ENCODE data around the gene AOC1.
"Not testable (repeated sequence)": the region's sequence is repeated elsewhere in the genome, so short reads cannot be mapped to it uniquely, and the experiment has no call there.

The AOC1 gene

DNA sequence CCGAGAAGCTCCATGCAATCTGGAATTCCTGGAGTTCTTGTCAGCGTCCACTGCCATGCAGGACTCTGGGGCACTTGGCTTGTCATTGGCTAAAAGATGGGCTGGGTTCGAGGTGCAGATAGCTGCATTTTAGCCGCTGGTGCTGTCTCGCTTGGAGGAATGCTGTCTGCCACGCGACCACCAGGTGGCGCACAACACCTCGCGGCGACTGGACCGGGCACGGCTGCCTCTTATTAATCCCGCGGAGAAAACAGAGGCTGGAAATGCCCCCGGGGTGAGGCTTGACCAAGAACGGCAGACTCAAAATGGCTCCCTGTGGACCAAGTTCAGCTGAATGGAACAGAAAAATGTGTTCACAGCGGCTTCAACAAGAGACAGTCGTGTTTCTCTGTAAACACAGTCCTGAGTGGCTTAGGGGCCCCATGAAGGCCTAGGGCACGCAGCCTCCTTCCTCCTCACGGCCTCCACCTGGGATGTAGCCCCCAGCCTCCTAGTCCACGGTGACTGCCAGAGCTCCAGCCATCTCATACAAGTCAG lies 46.2 kb downstream of the AOC1 start:
- DNase-seq: peak; percentile 14

DNA sequence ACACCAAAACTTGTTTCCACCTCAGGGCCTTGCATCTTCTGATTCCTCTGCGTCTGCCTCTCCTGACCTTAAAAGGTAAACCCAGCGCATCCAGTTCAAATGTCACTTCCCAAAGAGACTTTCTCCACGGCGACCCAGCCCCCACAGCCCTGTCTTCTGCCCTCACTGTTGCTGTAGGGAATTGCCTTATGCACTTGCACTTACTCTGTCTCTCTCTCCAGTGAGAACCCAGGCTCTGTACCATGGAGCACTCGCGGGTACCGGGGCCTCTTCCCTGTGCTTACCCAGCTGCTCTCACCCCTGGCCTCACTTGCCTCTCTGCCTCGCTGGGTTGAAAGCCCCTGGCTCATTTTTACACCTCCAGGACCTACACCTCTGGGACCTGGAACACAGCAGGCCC lies 48.4 kb downstream of the AOC1 start:
- no peak for DNase-seq

DNA sequence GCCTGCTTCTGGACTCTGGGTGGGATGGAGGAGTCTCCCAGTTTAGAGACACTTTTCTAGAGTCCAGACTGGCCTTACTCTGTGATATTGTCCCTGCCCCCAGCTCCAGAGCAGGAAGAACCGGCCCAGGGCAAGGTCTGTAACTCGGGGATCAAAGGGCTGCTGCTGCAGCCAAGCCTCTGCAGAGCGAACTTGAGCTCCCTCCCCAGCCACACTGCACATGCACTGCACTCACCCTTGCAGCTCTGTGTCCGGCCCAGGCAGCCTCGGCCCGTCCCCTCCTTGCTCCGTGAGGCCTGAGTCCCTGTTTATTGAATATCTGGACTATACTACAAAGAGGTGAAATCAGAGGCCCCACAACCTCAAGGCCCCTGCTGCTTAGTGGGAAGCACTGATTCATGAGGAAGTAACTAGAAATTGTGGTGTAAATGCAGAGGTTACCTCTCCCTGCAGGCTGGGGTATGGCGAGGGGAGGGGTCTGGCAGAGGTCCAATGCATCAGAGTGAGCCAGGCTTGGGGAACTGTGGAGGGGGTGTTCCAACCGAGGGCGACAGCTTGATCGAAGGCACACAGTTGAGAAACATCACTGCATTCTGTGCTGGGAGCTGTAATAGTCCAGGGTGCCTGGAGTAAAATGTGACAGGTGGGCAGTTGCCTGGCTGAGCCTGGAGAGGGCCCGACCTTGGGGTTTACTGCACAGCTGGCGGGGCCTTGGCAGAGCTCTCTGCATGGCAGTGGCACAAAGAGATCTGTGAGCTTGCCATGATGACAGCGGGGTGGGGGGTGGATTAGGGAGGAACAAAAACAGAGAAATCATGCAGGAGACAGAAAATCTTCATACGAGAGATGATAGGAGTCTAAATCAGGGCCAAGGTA lies 49.1 kb downstream of the AOC1 start:
- DNase-seq: no peak

DNA sequence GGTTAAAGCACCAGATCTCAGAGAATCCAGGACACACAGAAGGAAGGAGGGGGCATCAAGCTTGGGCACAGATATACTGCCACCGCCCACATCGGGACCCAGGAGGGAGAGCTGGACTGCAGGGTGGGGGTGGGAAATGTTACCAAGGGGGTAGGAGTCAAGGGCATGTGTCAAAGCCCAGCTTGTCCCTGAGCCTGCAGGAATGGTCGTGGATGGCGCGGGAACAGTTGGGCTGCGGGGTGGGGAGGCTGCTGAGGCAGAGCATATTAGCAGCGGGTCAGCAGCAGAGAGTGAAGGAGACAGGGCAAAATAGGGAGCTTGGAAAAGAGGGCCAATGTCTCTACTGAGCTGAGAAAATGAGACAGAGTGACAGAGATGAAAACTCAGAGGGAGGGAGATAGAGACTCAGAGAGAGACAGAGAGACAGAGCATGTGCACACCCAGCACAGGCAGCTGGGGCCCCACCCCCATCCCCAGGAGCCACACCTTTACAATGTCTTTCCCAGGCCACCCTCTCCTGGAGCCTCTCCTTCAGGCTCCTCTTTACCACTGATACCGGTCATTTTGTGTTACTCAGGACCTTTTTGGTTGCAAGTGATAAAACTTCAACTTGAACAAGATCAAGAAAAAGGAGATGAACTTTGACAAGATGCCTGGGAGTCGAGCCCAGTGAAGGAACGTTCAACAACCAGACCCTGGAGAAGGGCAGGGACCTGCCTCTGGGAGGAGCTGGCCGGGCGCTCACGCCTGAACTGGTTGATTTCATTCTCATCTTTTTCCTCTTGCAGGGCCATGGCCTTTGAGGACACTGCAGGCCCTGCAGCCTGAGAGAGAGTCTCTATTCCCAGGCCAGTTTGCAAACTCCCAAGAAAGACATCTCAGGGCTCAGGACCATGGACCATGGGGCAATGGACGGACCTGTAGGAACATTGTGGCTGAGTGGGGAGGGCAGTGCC lies 50.0 kb downstream of the AOC1 start:
- DNase-seq: no peak

DNA sequence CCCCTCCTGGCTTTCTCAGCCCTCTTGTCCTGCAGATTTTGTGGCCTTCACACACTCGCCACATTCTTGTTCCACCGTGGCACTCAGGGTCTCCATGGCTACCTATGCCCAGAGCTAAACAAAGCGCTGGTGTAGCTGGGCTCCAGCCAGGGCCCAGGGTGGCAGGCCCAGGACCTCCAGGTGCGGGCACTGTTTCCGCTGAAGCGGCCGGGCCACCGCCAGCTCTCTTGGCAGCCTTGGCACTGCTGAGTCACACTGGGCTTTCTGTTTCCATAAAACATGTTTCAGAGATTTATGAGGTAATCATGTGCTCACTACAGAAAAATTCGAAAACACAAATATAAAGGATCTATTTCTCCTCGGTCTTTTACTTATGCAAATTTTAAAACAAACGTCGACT lies 51.3 kb downstream of the AOC1 start:
- DNase-seq: peak; percentile 42

DNA sequence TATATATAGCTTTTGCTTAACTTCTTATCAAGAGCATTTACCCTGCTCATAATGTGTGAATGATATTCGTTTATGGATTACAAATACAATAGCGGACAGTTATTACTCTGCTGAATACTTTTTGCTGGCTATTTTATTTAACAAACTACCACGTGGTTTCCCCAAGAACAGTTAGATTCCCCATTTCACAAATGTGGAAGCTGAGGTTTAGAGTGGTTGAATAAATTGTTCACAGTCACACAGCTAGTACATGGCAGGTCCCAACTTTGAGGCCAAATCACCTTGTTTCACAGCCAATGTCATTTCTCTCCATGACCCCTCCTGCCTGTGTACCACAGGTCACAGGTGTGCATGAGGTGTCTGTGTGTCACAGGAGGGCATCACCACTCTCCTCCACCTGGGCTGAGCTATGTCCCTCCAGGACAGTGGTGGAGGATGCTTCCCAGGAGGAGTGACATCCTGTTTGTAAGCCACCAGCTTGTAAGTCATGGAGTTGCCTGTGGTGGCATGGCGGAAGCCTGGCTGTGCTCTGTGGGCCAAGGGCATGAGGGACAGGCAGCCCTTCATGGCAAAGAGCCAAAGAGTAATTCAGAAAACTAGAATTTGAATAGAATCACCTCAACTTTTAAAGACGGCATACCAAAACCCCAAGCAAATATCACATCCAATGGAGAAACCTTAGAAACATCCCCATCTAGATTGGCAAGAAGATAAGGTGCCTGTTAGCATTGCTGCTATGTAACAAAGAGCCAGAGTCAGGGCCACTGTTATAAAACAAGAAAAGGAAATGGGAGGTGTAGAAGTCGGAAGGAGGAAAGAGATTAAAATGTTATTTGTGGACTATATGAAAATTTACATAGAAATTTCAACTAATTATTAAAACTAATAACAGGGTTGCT lies 51.9 kb downstream of the AOC1 start:
- no peak for DNase-seq

DNA sequence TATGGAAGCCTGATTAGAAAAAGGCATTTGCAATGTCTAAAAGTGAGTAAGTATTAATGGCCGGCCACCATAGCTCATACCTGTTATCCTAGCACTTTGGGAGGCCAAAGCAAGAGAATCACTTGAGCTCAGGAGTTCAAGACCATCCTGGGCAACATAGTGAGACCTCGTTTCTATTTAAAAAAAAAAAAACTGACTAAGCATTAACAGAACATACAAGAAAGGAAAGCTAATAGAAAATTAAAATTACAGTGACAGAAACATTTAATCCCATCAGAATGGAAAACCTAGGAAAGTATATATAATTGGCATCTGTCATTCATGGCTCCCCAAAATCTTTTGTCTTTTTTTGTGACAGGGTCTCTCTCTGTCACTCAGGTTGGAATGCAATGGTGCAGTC lies 55.9 kb downstream of the AOC1 start:
- DNase-seq: no peak

DNA sequence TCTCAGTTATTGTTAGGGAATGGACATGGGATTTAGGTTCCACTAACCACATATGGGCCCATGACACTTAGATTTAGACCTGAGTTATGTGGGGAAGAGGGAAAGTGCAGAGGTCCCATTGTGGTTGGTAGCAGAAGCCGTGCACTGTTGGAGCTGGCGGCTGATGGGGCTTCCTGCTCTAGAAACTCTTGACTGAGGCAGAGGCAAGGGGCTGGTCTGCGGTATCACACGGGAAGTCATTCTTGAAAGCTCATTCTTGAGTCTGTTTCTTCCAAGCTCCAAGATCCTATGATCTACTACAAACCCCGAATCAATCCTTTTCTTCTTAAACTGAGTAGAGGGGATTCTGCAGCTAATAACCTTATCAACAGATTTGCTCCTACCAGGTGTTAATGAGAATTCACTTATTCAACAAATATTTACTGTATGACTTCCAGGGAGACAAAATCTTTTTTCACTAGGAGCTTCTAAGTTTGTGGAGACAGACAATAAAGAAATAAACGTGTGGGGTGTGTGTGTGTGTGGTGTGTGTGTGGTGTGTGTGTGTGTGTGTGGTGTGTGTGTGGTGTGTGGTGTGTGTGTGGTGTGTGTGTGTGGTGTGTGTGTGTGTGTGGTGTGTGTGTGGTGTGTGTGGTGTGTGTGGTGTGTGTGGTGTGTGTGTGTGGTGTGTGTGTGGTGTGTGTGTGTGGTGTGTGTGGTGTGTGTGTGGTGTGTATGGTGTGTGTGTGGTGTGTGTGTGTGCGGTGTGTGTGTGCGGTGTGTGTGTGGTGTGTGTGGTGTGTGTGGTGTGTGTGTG lies 57.1 kb downstream of the AOC1 start:
- DNase-seq: no peak

DNA sequence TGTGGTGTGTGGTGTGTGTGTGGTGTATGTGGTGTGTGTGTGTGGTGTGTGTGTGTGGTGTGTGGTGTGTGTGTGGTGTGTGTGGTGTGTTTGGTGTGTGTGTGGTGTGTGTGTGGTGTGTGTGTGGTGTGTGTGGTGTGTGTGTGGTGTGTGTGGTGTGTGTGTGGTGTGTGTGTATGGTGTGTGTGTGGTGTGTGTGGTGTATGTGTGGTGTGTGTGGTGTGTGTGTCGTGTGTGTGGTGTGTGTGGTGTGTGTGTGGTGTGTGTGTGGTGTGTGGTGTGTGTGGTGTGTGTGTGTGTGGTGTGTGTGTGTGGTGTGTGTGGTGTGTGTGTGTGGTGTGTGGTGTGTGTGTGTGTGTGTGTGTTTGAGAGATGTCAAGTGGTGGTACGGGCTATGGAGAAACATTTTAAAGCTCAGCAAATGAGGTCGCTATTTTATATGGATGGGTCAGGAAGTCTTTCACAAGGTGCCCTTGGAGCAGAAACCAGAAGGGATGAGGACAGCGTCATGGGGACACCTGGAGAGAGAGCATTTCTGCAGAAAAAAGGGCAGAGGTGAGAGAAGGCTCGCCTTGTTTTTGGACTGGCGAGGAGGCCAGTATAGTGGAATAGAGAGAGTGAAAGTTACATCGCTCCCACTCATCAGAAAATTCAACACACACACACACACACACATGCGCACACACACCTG lies 58.1 kb downstream of the AOC1 start:
- not testable (repeated sequence) for DNase-seq

DNA sequence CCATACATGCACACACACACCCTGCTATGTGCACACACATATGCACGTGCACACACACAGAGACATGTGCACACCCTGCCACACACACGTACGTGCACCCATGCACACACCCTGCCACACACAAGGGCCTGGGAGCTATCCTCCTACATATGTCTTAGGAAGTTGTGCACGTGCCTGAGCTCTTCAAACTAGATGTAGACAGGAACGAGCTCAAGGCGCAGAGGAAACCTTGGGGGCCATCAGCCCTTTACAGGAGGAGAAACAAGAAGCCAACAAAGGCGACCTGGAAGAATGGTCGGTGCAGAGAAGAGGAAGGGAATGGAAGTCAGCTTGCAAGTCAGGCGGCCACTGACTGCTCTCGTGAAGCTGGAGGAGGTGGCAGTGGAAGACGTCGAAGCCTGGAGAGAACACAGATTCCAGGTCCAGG lies 58.7 kb downstream of the AOC1 start:
- DNase-seq: no peak
